NK-92 (cell line): ENCODE measurements around the gene DNAAF8.

Source experiments
- DNase-seq: peaks from one replicate; lab custom pipeline; 2025; ENCODE audit not compliant: unreplicated experiment; lab: John Stamatoyannopoulos, UW

The DNAAF8 gene

DNA sequence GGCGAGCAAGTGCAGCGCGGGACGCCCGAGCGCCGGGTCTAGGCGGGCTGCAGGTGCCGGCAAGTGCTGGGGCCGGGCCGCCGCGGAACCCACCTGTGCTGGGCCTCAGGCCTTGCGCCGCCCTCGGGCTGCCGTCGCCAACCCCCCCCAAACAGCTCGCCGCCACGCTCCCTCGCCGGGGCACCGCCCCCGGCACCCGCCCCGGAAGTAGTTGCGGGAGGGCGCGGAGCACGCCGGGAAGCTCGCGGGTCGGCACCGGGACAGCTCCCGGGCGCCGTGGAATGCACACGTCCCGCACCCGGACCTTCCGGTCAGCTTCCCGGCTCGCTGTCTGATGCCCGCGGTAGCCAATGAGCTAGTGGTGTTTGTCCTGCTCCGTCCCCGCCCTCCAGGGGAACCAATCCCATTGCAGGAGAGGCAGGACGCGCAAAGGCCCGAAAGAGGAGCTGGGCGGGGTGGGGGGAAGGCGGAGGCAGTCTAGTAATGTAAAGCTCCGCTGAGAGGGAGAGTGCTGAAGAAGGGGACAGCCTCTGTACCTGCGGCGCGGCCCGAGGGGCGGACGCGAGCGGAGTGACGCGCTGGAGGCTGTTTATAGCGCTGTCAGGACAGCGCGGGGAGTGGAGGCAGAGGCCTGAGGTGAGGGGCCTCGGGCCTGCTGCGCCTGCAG, at the start of gene DNAAF8, which contains the start of gene ANKS3:
Gene DNAAF8, plus strand, starts transcription at position 475 of the 667 bp plus-strand sequence. CDS start 1,978 bp downstream, outside the sequence.
Gene ANKS3, minus strand, starts transcription at position 209 of the 667 bp plus-strand sequence. CDS start 4,122 bp downstream, outside the sequence.
- DNase-seq = no peak

DNA sequence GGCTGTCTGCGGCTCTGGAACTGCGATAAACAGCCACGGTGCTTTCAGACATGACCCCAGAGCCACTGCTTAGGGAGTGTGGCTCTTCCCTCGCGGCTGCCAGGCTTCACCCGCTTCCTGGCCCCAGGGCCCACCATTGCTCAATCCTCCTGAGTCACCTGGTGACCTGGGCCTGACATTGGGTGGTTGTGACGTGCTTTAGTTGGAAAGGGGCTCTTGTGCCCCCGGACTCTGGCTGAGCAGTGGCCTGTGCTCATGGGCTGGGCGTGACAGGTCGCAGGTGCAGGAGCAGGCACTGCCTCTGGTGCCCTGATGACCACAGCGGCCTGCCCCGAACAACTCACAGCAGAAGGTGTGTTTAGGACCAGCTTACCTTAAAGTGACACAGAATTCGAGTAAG, 49.6 kb upstream of the DNAAF8 start:
- no peak for DNase-seq

DNA sequence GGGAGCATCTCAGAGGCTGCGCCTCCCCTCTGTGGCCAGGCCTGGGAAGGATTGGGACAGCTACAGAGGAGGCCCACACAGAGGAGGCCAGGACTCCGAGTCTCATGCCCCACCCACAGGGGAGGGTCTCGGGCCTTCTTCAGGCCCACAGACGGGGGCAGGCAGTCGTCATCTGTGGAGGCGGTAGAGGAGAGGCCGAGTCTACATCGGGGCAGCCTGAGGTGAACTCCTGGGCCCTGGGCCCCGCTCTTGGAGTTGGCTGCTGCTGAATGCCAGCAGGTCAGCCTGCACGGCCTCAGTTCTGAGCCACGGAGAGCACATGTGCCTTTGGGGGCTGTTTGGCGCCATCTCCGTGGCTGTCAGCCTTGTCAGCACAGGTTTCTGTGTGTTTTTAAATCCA, 49.0 kb upstream of the DNAAF8 start:
- DNase-seq = no peak

DNA sequence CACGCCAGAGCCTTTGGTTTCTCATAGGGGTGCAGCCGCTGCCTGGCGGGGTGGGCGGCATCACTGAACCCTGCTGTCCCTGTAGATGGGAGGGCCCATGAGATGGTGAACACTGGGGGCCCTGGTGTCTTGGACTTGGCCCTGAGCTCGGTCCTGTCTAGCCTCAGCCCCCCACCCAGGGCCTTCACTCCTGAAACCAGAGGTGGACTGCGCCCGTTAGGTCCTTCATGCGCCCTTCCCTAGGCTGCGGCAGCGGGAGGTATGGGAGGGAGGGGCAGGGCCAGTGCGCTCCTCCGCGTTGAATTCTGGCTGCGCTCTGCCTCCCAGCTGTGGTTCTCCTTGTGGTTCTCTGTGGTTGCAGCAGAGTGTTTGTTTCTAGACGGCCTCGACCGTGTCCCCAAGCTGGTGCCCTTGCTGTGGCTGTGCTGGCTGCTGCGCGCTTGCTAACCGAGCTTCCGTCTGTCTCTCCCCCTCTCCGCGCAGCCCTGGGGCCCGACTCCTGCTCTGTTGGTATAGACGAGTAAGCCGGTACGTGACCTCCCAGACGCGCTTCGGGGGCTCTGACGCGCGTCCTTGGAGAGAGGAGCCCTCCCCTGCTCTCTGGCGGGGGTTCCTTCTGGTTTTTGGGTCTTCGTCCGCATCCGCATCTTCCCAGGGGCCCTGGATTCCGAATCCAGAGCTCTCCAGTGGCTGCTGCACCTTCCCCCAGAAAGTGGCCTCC, 48.4 kb upstream of the DNAAF8 start:
- no peak for DNase-seq

DNA sequence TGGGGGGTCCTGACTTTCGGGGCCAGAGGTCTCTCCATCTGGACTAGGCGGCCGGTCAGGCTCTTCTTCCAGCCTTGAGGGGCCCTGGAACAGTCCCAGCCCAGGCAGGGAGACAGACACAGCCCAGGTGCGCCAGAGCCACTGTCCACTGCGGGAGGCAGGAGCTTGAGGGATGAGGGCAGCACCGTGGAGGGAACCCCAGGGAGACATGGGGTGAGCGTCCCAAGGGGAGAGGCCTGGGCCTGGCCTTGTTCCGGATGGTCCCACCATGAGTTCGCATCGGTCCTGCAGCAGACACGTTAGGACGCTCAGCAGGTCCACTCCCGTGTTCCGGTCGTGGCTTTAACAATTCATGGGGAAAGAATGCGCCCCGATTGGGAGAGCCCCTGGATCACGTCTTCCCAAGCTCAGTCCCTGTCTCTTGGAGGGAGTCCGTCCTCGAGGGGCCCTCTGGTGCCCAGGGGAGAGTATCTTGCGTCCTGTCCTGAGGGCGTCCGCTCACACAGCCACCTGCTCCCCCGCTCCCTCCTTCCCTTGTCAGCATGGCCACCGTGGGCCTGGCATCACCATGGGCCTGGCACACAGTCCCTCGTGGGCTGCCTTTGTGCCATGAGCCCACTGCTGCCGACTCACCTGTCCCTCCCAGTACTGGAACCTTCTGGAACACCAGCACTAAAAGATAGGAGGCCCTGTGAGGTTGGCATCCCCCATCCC, 47.7 kb upstream of the DNAAF8 start:
- DNase-seq = no peak

DNA sequence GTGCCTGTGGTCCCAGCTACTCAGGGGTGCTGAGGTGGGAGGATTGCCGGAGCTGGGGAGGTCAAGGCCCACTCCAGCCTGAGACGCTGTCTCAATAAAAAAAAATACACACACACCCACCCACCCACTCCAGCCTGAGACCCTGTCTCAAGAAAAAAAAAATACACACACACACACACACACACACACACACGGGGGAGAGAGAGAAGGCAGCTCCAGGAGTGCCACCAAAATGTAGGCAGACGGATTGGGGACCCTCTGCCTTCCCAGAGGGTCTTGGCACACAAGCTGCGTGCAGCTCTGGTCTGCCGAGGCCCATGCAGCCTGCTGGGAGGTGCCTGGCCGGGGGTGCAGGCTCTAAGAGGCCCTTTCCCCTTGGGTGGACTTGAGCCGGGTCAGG, 46.9 kb upstream of the DNAAF8 start:
- DNase-seq = no peak

DNA sequence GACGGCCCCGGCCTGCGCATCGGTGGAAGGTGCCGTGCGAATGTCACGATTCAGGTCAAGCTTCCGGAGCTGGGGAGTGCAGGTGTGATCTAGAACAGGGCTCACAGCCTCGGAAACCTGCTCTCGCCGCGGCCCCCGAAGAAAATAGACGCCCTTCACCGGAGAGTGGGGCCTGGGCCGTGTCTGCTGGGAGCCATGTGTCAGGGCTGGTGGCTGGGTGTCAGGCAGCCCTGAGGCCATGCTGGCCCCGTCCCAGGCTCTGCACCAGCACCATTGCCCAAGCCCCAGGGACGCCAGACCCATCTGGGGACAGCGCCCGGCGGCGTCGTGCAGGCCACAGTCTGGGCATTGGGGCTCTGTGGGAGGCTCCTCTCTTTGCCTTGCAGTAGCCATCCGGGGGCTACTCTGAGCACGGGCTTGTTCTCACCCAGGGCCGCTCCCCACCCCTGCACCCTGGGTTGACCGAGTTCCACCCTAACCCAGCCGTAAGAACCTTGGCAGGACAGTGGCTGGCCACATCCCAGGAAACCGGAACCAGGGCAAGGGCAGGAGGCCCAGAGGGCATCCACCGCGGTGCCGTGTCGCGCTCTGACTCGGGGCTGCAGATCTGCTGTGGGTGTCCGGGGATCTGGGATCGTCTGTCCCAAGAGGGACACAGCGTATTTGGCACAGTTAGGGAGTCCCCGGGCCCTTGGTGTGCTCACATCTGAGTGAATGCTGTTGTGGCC, 46.2 kb upstream of the DNAAF8 start:
- no peak for DNase-seq

DNA sequence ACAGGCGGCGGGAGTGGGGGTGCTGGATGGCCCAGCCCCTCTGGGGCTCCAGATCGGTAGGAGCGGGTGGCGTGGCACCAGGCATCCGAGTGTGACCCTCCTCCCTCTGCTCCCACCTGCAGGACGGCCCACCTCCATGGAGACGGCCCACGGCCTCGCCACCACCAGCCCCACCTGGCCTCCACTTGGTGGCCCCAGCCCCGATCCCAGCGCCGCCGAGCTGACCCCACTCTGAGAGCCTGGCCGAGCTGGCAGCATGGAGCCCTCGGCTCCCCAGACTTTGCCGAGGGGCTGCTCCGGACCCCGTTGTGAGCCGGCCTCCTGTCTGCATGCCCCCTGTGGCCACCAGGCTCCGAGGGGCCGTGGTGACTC, 45.7 kb upstream of the DNAAF8 start:
- DNase-seq = no peak

DNA sequence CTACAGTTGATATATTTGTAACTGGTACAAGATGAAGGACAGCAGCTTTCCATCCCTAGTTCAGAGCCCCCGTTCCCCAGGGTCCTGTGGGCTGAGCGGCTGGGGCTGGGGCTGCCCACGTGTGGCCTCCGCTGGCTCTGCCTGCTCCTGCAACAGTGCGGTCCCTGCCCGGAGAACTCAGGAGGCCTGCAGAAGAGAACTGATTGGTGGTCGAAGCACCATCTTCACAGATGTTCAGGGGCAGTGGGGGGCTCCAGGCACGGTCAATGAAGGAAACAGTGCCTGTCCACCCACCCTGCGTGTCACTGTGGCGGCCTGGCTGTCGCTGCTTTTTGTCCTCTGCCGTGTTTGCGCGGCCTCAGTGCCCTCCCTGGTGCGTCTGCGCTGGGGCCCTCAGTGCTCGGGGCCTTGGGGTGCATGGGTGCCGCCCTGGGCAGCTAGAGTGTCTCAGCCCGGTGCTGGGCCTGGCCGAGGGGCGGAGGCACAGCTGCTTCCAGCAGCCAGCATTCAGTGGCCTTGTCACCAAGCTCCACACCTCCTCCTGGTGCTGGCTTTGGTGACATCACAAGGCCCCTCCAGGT, 45.2 kb upstream of the DNAAF8 start:
- no peak for DNase-seq

DNA sequence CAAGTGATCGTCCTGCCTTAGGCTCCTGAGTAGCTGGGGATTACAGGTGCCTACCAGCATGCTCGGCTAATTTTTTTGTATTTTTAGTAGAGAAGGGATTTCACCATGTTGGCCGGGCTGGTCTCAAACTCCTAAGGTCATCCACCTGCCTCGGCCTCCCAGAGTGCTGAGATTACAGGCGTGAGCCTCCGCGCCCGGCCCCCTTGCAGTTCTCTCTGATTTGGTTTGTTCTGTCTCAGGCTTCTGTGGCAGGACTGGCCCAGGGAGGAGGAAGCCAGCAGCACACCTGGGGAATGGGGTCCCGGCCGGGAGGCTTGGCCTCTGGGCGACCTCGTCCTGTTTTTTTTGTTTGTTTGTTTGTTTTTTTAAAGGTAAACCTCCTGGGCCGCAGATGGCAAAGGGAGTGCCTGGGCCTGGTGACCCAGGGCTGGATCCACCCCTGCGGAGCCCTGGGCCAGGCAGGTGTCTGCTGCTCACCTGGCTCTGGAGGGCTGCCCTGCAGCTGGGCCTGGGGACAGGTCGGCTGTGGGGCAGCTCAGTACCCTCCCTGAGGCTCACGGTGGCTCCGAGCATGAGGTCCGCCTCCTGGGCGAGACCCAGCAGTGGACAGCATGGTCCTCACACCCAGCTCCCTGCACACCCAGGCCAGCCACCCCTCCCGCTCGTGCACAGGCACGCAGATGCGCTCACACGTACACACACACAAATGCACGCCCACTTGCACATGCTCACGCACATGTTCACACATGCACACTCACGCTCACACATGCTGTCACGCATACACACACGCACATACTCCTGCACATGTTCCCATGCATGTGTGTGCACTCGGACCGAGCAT, 44.3 kb upstream of the DNAAF8 start:
- DNase-seq = no peak

DNA sequence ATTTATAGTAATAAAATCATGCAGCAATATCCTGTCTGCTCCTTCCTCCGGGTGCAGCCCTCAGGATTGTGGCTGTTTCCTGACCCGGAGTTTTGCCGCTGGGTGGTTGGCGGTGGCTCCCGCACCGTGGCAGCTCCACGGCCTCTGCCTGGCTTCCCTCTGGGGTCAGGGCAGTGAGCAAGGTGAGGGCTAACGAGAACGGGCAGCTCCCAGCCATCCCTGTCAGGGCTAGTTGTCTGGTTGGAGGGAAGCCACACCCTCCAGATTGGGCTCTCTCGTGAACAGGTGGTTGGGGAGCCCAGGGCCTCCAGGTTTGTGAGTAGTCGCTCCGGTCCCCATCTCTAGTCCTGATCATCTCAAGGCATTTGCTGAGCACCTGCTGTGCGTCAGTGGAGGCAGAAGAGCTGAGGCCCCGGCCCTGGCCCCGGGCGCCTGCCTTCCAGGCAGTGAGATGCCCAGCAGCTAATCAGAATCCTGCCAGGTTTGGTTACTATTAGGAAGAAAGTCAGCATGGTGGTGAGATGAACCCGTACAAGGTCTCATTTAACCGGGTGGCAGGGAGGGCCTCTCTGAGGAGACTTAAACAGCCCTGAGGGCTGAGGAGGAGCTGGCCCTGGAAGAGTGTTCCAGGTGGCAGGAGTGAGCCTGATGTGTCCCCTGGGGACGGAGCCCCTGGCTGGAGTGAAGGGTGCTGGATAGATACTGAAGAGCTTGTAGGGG, 43.2 kb upstream of the DNAAF8 start:
- no peak for DNase-seq

DNA sequence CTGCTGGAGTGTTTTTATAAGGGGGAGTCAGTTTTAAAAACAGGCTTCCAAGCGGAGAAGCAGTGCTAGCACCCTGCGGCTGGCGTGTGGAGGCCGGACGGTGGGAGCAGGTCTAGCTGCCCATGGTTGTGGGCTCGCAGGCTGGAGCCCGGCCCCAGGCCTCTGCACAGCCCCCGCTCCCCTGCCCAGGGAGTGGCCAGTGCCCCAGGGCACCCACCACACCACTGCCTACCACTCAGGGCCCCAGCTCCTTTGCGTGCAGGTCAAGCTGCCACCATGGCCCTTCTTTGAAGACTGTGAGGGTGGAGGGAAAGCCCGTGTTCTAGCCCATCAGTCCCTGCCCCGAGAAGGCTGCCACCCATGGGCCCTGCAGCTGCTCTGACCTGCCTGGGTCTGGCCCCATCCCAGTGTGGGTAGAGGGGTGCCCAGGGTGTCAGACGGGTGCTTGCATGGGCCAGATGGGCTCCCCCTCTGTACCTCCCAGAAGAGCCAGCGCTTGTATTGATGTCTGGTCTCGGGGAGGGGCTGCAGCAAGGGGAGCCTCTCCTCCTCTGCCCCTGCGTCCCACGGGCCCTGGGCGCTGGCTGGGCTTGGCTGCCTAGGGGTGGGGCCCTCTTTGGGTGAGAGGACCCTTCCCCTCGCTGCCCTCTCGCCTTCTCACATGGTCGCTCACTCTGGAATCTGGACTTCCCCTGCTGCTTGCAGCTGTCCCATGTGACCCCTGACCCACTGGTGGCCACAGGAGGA, 42.5 kb upstream of the DNAAF8 start:
- no peak for DNase-seq

DNA sequence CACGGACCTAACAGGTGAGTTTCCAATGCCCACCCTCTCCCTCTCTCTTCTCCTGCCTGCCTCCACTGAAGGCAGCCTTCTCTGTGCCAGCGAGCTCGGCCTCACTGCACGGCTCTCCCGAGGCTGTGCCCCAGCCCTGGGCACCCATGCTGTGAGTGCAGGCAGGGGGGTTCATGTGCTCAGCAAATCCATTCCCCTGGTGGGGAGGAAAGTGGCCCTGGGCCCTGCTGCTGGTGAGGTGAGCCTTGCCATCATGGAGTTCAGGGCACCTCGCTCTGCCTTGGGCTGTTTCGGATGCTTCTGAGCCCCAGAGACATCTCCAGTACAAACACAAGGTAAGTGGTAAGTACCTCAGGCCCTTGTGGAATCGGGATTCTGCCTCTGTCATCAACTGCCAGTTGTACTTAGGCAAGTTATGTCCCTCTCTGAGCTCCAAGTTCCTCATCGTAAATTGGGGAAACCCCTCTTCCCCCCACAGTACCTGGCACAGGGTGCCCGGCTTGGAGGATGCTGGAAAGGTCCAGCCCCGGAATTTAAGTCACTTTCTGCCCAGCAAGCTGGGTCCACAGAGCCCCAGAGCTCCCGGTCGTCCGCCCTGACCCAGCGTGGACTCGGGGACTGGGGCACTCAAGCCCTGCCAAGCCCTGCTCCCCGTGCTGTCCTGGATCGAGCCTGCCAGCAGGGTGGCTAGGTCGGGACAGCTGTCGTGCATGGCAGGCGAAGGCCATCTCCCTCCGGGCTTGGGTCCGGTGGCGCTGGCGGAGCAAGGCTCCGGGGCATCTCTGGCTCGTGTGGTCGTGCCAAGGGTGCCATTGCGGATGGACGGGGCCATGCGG, 41.7 kb upstream of the DNAAF8 start:
- no peak for DNase-seq

DNA sequence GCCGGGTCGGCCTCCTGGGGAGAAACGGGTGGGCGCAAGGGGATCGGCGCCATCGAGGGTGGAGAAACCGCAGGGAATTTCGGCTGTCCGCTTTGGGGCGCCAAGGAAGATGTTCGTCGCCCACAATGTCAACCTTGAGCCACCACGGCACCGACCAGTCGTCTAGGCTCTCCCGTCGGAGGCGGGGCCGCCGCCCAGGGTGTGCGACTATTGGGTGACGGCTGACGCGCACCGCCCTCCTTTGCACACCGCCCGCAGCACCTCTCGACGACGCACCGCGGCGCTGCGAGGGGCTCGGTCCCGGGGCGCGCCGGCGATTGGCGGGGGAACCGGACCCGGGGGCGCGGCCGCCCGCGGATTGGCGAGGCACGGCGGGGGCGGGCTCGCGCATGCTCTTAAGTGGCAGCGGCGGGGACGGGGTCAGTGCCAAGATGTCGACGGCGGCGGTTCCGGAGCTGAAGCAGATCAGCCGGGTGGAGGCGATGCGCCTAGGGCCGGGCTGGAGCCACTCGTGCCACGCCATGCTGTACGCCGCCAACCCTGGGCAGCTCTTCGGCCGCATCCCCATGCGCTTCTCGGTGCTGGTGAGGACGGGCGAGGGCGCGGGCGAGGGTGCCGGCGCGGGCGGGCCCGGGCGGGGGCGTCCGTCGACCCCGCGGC, 40.9 kb upstream of the DNAAF8 start, which contains the start of gene NUDT16L1:
Gene NUDT16L1, plus strand, starts transcription at position 267 of the 660 bp plus-strand sequence. Its CDS starts 165 bp downstream, at position 432.
- DNase-seq = peak; percentile 83

DNA sequence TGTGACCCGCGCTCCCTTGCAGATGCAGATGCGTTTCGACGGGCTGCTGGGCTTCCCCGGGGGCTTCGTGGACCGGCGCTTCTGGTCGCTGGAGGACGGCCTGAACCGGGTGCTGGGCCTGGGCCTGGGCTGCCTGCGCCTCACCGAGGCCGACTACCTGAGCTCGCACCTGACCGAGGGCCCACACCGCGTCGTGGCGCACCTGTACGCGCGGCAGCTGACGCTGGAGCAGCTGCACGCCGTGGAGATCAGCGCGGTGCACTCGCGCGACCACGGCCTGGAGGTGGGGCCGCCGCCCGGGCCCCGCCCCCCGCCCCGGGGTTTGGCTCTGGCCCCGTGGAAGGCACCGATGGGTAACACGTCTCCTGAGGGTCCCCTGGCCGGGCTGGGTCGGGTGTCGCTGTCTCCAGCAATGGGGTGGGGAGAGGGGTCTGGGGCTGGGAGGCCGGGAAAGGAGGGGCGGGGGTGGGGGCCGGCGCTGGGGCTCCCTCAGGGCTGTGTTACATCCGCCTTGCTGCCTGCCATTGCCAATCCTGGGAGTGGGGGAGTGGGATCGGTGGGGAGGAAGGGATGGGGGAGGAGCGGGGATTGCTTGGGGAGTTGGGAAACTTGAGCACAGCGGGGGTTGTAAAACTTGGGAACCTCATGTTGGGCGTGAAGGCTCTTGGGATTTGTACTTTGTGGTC, 40.2 kb upstream of the DNAAF8 start:
- no peak for DNase-seq

DNA sequence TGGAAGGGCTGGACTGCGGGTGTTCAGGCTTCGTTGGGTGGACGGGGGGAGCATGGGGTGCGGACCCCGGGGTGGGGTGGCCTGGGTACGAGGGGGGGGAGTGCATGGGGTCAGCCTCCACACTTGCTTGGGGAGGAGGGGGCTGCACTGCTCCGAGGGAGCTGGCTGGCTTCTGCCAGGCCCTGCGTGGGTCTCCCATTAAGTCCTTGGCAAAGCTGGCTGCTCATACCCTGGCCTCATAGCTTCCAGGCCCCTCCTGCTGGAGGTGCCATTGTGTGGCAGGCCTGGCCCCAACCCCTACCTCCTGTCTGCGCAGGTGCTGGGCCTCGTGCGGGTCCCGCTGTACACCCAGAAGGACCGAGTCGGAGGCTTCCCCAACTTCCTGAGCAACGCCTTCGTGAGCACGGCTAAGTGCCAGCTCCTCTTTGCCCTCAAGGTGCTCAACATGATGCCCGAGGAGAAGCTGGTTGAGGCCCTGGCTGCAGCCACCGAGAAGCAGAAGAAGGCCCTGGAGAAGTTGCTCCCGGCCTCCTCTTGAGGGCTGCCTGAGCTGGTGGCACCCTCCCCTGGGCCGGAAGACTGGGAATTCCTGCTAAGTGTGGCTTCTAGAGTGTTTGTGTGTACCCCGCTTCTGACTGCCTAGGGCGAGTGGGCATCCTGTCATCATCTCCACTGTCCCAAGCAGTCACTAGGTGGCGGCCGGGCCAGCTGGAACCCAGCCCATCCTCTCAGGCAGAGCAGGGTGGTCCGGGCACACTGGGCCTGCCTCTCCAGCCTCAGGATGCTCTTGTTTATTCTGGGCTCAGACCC, 39.5 kb upstream of the DNAAF8 start:
- DNase-seq = no peak
